GM23248 (cell line): ENCODE data around the gene VPS54. TPM values are rescaled to one million over a fixed set of nuclear protein-coding genes. Genes with fewer than 3 reads are reported as not detected.
"Not testable (repeated sequence)": the region's sequence is repeated elsewhere in the genome, so short reads cannot be mapped to it uniquely, and the experiment has no call there.

Source experiments
- DNase-seq: peaks from one replicate; pipeline ENCODE4 v3.0.0-alpha.2; 2015
- H2AFZ ChIP-seq: fragments of 200-600 bp; sonication (generic); 2 replicates; pipeline ENCODE4 v1.6.1; 2016; ENCODE audit warnings: antibody characterized with exemption
- H3F3A ChIP-seq: fragments of 200-600 bp; sonication (generic); 2 replicates; pipeline ENCODE4 v1.6.1; 2016; ENCODE audit warnings: mild to moderate bottlenecking, antibody characterized with exemption, mixed run types; ENCODE audit not compliant: insufficient read depth
- H3K27ac ChIP-seq: fragments of 200-600 bp; sonication (generic); 2 replicates; pipeline ENCODE4 v1.5.1; 2016; ENCODE audit warnings: mild to moderate bottlenecking
- H3K27me3 ChIP-seq: fragments of 200-600 bp; sonication (generic); replicated peaks from 2 replicates; pipeline ENCODE4 v1.6.1; 2016; ENCODE audit warnings: mild to moderate bottlenecking; ENCODE audit not compliant: insufficient read depth
- H3K36me3 ChIP-seq: fragments of 200-600 bp; sonication (generic); 2 replicates; pipeline ENCODE4 v1.6.1; 2016; ENCODE audit warnings: low read depth, mild to moderate bottlenecking
- H3K4me1 ChIP-seq: fragments of 200-600 bp; sonication (generic); 2 replicates; pipeline ENCODE4 v1.6.1; 2016; ENCODE audit warnings: mild to moderate bottlenecking; ENCODE audit not compliant: insufficient read depth
- H3K4me2 ChIP-seq: fragments of 200-600 bp; sonication (generic); one replicate; pipeline ENCODE4 v1.6.1; 2016; ENCODE audit warnings: mild to moderate bottlenecking; ENCODE audit not compliant: unreplicated experiment
- H3K4me3 ChIP-seq: fragments of 200-600 bp; sonication (generic); 2 replicates; pipeline ENCODE4 v1.5.1; 2016; ENCODE audit warnings: mild to moderate bottlenecking
- H3K79me2 ChIP-seq: fragments of 200-600 bp; sonication (generic); 2 replicates; pipeline ENCODE4 v1.6.1; 2016; ENCODE audit warnings: mild to moderate bottlenecking; ENCODE audit not compliant: insufficient read depth
- H3K9ac ChIP-seq: fragments of 200-600 bp; sonication (generic); 2 replicates; pipeline ENCODE4 v1.6.1; 2016; ENCODE audit warnings: mild to moderate bottlenecking
- H3K9me2 ChIP-seq: fragments of 200-600 bp; sonication (generic); 2 replicates; pipeline ENCODE4 v1.6.1; 2016; ENCODE audit warnings: mixed run types, mild to moderate bottlenecking, moderate library complexity; ENCODE audit not compliant: insufficient read depth
- H3K9me3 ChIP-seq: fragments of 200-600 bp; sonication (generic); one replicate; pipeline ENCODE4 v1.6.1; 2017; ENCODE audit warnings: low read depth
- H4K20me1 ChIP-seq: fragments of 200-600 bp; sonication (generic); 2 replicates; pipeline ENCODE4 v1.6.0; 2016; ENCODE audit not compliant: insufficient read depth
- EZH2 ChIP-seq: fragments of 200-600 bp; sonication (generic); IDR thresholded peaks from 2 replicates; pipeline ENCODE4 v1.6.1; 2018; ENCODE audit warnings: antibody characterized with exemption, mild to moderate bottlenecking; ENCODE audit not compliant: insufficient read depth, poor library complexity, severe bottlenecking
- EZH2phosphoT487 ChIP-seq: fragments of 200-600 bp; sonication (generic); IDR thresholded peaks from 2 replicates; pipeline ENCODE4 v1.6.1; 2018; ENCODE audit warnings: antibody characterized with exemption, moderate library complexity, mild to moderate bottlenecking, low read depth; ENCODE audit not compliant: insufficient read depth
- WGBS, 2 experiments: methylation state at CpG; one replicate each; pipeline ENCODE4 v1.1.6; 2015 to 2017; ENCODE audit warnings: low lambda C conversion rate in 2 of 2, low coverage in 1 of 2; ENCODE audit errors: missing lambda C conversion rate in 2 of 2; 5-methylcytosine and 5-hydroxymethylcytosine counted together
- in situ Hi-C: fragments of 300-500 bp; cut with MboI; formaldehyde crosslinking; loops from 2 replicates; pipeline ENCODE4 v1.15.0; 2020
- polyA plus RNA-seq: library from polyadenylated mRNA; unstranded; fragments of >200 nt; fragmentation: Nextera tagmentation; extraction: Ambion mirVana; gene quantifications from 2 replicates; pipeline ENCODE4 v1.2.1, GENCODE V29; 2016
- total RNA-seq: library from RNA; depleted of rRNA; stranded (reverse); fragments of >200 nt; shearing (Covaris generic); gene quantifications from 2 replicates; pipeline ENCODE4 v1.2.3, GENCODE V29; 2014

Gene VPS54
- total and polyA plus RNA-seq, 2 experiments from 2014 or later = 6.5 to 12.9 TPM

GRCh38 chr2:63962186-63962585 lies 57.0 kb downstream of the VPS54 start:
- Histone ChIP-seq H3K4me1 (no peaks in the 10 kb centered on the region), H3K9ac (no peak overlapping the region), H3K36me3 (peaks cover 41% of the 10 kb centered on the region), H3K79me2 (no peaks in the 10 kb centered on the region), H2AFZ (no peak overlapping the region), H3K9me2 (no peaks in the 10 kb centered on the region), H4K20me1 (no peaks in the 10 kb centered on the region), H3K27ac (no peak overlapping the region), H3F3A (no peaks in the 10 kb centered on the region), H3K4me2 (no peak overlapping the region), H3K9me3 (no peaks in the 10 kb centered on the region), H3K4me3 (no peak overlapping the region), H3K27me3 (no peaks in the 10 kb centered on the region)
- DNase-seq = no peak
- WGBS, 2 experiments = 85 to 94% methylated on average over 3 of the region's 3 CpGs
- no peak for TF ChIP-seq EZH2phosphoT487
- TF ChIP-seq EZH2 = no peak
- in situ Hi-C loops = no loop called here

GRCh38 chr2:63950414-63950813 lies 68.8 kb downstream of the VPS54 start:
- Histone ChIP-seq H3K27me3 (no peaks in the 10 kb centered on the region), H4K20me1 (no peaks in the 10 kb centered on the region), H3K36me3 (peaks cover 27% of the 10 kb centered on the region), H3K4me3 (no peak overlapping the region), H3K27ac (no peak overlapping the region), H3K4me2 (no peak overlapping the region), H3K9ac (no peak overlapping the region), H3K9me3 (no peaks in the 10 kb centered on the region), H2AFZ (no peak overlapping the region), H3F3A (no peaks in the 10 kb centered on the region), H3K4me1 (no peaks in the 10 kb centered on the region), H3K9me2 (no peaks in the 10 kb centered on the region), H3K79me2 (peaks cover 4% of the 10 kb centered on the region; the same call in 1 of the 2 replicates)
- in situ Hi-C loops = no loop called here
- no peak for DNase-seq
- no peak for TF ChIP-seq EZH2
- no peak for TF ChIP-seq EZH2phosphoT487

GRCh38 chr2:63942788-63943187 lies 76.4 kb downstream of the VPS54 start:
- Histone ChIP-seq H4K20me1 (no peaks in the 10 kb centered on the region), H3K79me2 (no peaks in the 10 kb centered on the region), H3K9me2 (no peaks in the 10 kb centered on the region), H3K36me3 (peaks cover 57% of the 10 kb centered on the region), H3K4me3 (no peak overlapping the region), H3K4me1 (no peaks in the 10 kb centered on the region), H3K9ac (no peak overlapping the region), H3K27ac (no peak overlapping the region), H2AFZ (no peak overlapping the region), H3F3A (no peaks in the 10 kb centered on the region), H3K27me3 (no peaks in the 10 kb centered on the region), H3K4me2 (no peak overlapping the region), H3K9me3 (no peaks in the 10 kb centered on the region)
- WGBS, 2 experiments = 70 to 72% methylated on average over 1 of the region's 1 CpG
- in situ Hi-C loops = no loop called here
- no peak for TF ChIP-seq EZH2
- no peak for TF ChIP-seq EZH2phosphoT487
- no peak for DNase-seq

GRCh38 chr2:63932104-63932503 lies 87.1 kb downstream of the VPS54 start:
- H3K4me2 ChIP-seq, H3K9me3 ChIP-seq, H3K9me2 ChIP-seq, H3K4me3 ChIP-seq, DNase-seq, H3K27ac ChIP-seq, H3K27me3 ChIP-seq, H3F3A ChIP-seq, H3K9ac ChIP-seq, H2AFZ ChIP-seq, H3K4me1 ChIP-seq, H4K20me1 ChIP-seq, in situ Hi-C loops: not testable (repeated sequence)
- WGBS, 2 experiments = 96 to 99% methylated on average over 4 of the region's 4 CpGs
- H3K79me2 ChIP-seq = peaks cover 16% of the 10 kb centered on the region
- H3K36me3 ChIP-seq = peaks cover 20% of the 10 kb centered on the region; the same call in 1 of the 2 replicates

GRCh38 chr2:63926815-63927214 lies 92.4 kb downstream of the VPS54 start:
- no peaks in the 10 kb centered on the region; the same call in 1 of the 2 replicates for H3K36me3 ChIP-seq
- no peak overlapping the region for H2AFZ ChIP-seq
- H3K27ac ChIP-seq = no peak overlapping the region
- no peaks in the 10 kb centered on the region for H3F3A ChIP-seq
- H4K20me1 ChIP-seq = no peaks in the 10 kb centered on the region
- in situ Hi-C loops = no loop called here
- no peaks in the 10 kb centered on the region for H3K9me3 ChIP-seq
- no peak for DNase-seq
- H3K79me2 ChIP-seq = peaks cover 30% of the 10 kb centered on the region
- no peaks in the 10 kb centered on the region for H3K4me1 ChIP-seq
- 88 to 89% methylated on average over 7 of the region's 7 CpGs for WGBS, 2 experiments
- TF ChIP-seq EZH2 (no peak), EZH2phosphoT487 (no peak)
- no peaks in the 10 kb centered on the region for H3K9me2 ChIP-seq
- no peak overlapping the region for H3K4me3 ChIP-seq
- H3K27me3 ChIP-seq = no peaks in the 10 kb centered on the region
- no peak overlapping the region for H3K4me2 ChIP-seq
- no peak overlapping the region for H3K9ac ChIP-seq
